Measurements from ENCODE around the gene FBN1.

FBN1 gene

DNA sequence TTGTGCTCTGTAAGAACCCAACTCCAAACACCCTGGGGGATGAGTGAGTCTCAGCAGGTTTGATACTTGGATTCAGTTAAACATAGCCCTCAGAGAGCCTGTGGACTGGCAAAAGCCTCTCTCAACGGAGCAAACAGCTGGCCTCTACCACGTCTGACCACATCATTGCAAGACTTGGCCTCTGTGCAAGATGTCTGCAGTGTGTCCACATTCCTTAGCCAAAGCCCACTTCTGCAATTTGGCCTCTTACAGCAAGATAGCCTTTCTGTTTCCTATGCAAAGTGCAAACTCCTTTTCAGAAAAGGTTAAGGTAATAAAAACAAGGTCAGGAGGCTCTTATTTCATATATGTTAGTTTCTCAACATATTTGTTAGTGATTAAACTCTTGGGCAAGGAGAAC, 27.9 kb downstream of the FBN1 start:
- no peak for DNase-seq

DNA sequence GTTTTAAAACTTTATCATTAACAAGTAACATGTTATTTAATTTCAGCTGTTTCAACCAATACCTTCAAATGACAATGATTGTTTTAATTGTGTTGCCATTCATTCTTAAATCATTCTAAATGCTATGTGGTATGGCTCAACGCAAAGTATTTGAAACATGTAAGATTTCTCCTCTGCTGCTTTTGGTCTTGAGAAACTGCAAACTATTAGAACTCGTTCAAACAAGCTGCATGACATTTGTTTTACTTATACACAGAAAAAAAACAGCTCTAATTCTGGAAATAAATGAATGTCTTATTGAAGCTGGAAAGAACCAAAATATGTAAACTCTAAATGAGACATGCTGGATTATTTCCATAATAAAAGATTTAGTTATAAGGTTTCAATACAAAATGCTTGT, 29.3 kb downstream of the FBN1 start:
- DNase-seq = no peak

DNA sequence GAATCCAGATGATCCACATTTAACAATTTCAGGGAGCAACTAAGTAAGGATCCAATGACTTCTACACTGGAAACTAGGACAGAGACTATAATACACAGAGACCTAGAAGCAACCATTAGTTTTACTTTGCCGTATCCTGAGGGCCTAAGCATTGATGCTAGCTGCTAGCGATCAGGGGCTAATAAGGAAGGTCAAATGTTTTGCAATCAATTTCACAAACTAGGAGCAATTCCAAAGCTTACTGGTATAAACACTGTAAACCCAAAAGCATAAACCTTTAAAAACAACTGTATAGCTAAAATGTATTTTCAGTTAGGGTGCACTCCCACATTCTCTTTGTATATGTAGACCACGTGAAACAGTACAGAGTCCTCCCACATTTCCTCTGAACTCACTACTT, 31.5 kb downstream of the FBN1 start:
- no peak for DNase-seq

DNA sequence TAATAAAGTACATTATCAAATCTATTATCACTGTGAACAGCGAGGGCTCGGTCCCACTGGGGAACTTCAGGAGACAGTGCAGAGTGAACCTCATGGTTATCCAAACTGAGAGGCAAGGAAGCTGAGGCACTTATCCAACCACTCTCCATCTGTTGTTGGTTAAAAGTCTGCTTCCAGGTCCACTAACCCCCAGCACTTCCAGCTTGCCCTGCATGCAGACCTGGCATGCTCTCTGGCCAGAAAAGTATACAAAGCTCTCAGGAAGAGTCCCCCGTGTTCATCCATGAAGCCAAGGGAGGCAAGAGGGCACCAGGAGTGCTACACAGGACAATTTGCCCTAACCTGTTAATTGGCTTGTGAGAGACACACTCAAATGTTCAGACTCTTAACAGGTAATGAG, 36.0 kb downstream of the FBN1 start:
- DNase-seq = no peak

- DNase-seq = no peak
These were observed 37.7 kb downstream of the FBN1 start for GRCh38 chr15:48607846-48608245.

DNA sequence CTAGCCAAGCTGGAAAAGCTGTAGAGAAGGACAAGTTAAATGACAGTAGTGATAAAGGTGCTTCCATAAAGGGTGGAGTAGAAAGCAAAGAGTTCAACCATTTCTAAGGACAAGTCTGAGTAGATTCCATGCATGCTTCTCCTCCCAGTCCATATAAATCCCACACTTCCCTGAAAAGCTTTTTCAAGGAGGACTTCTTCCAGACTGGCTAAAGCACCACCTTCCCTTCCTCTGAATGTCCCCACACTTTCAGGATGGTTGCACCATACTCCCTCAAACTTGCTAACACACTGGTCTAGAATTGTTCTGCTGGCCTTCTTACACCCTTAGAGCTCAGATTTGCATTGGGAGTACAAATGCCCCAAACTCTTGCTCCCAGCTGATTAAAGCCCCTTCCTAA, 40.9 kb downstream of the FBN1 start:
- no peak for DNase-seq

GRCh38 chr15:48603922-48604321, 41.6 kb downstream of the FBN1 start:
- no peak for DNase-seq

GRCh38 chr15:48603123-48603500, 42.4 kb downstream of the FBN1 start:
- DNase-seq = no peak

DNA sequence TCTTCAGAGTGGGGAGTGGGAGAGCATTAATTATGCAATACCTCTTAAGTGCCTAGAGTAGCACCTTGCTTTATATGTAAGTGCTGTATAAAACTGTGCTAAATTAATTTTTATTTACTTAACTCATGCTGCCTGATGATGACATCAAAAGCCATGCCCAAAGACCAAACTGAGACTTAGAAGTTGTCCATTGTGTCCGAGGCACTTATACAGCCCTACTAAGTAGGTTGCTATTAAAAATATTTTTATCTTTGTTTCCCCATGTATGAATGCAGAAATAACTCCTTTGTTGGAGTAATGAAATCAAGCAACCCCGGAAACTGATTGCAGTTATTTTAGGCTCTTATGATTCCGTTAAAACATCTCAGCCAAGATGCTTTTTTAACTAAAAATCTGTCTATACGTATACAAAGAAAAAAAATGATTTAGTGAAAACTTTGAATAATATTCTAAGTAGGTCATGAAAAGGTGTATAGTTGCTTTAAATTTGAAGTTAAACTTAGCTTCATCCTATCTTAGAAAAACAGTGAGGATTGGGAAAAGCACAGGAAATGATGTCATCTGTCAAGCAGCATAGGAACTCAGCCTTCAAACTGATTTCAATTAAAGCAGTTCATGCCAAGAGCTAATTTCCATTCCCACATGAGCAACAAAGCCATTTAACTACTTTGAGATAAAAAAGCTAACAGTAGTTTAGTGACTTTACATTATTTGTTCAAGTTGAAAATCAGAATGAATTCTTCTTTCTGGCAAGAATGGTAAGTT, 43.0 kb downstream of the FBN1 start:
- no peak for DNase-seq

GRCh38 chr15:48601095-48601494, 44.4 kb downstream of the FBN1 start:
- DNase-seq = no peak

- DNase-seq = no peak
These were observed 48.7 kb downstream of the FBN1 start for GRCh38 chr15:48596841-48597240.

DNA sequence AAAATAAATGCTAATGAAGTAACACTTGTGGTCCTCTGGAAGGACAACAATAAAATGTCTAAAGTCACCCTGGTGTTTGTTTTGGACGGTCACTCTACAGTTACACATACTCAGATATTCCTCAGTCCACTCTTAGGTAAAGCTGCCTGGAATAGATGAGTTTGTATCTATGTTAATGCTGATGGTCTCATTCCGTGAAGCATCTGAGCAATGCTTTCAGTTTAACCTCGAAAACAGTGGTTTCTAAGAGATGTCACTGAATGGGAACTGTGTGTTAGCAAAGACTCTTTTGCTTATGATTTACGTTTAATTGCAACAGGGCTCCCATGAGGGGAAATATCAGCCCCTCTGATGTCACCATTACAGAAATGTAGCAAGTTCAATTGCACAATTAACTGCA, 49.1 kb downstream of the FBN1 start:
- no peak for DNase-seq

DNA sequence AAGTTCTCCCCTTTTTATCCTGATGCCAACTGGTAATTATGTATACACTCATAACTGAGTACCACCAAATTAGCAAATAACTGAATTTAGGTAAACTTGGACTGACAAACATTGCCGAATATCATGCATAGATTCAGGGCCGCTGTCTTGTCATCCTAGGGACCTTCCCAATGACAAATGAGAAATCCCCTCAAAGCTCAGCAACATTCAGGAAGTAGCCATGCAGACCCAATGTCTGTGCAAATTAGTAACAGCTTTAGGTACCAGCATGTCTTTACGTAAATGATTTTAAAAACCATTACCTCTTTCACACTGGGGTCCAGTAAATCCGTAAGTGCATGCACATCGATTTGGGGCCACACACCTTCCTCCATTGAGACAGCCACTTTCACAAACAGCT, 49.5 kb downstream of the FBN1 start:
- DNase-seq = no peak

DNA sequence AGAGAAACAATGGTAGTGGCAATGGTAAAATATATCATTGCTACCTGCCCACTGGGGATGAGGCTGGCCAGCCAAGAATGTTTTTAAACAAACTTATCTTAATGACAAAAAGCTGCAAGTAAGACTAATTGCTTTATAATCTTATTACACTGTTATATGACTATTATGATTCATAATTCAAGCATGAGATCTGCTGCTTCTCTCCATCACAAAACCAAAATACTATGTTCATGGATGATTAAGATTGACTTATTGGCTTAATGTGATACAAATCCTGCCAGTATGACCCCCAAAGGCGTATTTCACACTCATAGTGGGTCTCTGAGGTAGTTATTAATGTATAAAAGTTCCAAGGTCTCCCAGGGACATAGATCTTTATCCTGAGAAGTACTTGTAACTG, 52.6 kb downstream of the FBN1 start:
- no peak for DNase-seq

DNA sequence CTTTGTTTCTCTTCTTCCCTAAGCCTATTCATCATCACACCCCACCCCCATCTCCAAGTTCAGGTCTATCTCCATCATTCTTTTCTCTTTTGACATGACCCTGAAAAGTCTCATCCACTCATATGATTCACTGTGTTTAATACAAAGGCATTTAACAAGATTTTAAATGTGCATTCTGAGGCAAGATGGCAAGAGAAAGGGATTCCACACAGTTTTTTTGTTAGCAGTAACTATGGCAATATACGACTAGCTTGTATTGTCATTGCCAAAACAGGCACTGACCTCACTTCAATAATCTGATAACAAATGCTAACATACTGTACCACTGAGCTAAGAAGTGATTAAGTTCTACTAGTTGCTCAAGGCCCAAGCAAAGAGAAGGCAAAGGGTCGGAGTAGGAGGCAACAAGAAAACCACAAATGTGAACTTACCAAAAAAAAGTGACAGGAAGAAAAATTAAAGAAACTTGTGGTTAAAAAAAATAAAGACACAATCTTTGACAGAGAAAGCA, 53.2 kb downstream of the FBN1 start:
- DNase-seq = no peak

DNA sequence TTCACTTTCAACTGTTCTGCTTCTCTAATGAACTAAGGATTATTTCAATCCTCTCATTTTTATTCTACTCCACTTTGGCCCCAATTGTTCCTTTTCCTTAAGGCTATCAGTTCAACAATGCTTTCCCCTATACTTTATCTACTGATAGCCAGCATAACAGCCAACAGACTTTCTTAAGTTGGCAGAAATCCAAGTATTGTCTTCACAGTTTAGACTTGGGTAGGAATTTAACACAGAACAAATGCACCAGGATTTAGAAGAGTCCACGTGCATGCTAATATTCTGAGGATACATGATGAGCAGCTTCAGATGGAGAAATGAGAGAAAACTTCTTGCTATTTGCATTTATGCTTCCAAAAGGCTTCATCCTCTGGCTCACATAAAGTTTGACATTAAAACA, 54.8 kb downstream of the FBN1 start:
- no peak for DNase-seq

- DNase-seq = no peak
These were observed 60.5 kb downstream of the FBN1 start for GRCh38 chr15:48584812-48585563.

DNA sequence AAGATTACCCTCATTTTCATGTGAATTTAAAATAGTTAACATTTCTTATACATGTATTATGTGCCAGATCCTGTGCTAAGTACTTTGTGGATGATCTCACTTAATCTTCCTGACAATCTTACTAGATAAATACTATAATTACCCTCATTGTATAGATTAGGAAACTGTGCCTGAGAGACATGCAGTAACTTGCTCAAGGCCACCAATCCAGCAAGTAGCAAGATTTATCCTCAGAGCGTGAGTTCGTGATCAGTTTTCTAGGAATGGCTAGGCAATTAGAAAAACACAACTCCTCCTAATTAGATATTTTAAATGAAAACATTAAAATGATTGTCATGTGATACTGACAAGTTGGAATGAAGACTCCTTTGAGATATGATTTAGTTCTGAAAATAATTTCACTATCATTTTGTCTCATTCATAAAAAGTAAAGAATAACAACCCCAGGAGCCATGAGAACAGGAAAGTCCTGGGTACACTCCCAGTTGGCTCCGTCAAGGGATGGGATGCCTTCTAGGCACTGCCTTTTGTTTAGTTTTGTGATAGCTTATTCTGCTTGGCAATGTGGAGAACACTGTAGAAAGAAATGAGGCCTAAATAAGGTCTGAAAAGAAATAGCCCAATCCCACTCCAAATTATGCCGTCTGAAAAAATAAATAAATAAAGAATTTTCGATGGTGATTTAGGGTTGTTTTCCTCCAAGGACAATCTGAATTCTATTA, 61.3 kb downstream of the FBN1 start:
- no peak for DNase-seq

DNA sequence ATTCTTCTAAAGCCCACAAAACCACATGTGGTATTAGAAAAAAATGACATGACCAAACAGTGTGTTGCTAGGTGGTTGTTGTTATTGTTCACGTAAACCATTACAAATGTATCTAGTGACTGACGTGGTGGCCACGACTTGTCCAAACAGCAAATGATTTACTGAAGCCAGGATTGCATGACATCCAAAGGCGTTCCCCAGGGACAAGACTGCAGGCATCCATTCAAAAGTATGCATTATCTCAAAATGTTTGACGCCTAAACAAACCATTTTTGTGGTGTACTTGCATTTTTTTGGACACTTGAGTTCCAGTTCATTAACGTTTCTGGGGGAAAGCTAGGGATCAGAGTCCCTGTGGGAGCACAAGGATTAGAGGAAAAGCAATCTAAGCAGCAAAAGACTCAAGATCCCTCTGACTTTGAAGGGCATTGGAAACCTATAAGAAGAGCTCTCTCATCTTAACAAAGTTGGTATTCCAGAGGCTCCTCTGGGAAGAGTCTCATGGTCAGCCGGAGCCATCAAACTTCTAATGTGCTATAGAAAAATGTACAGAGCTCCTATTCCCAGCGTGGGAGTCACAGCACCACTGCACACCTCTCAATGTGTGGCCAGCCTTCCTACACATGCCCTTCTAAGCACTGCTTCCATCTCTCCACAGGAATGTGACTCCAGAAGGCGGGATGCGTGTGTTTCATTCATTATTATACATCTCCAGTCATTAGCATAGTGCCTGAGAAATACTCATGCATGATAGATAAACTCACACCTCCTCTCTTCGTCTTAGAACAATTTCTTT, 62.9 kb downstream of the FBN1 start:
- DNase-seq = no peak

DNA sequence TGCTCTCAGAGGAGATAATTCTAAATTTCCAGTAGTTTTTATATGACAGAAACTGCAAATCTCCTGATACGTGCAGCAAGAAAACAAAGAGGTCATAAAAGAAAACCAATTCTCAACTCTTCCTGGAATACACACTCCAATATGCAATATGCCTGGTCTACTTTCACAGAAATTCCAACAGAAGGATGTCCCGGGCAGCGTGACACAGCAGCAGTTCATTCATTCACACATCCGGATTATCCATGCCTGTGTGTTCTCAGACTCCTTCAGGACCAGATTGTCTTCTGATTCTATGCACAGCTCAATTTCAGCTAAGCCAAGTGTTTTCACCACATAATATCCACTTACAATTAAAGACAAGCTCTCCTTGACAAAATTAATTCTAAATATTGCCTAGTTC, 64.3 kb downstream of the FBN1 start:
- no peak for DNase-seq

GRCh38 chr15:48580736-48581135, 64.8 kb downstream of the FBN1 start:
- no peak for DNase-seq

- no peak for DNase-seq
These were observed 65.4 kb downstream of the FBN1 start for GRCh38 chr15:48579945-48580671.

All from stimulated activated CD4-positive, alpha-beta T cell treated with anti-CD3 and anti-CD28 coated beads, Interleukin-2, amount 100 ng/mL, for 24 hours (primary cell).